ENCODE data around the gene ICAM1.
"Not testable (repeated sequence)": the region's sequence is repeated elsewhere in the genome, so short reads cannot be mapped to it uniquely, and the experiment has no call there.

Gene ICAM1

GRCh38 chr19:10282043-10282442, 11.1 kb downstream of the ICAM1 start:
- H3K79me2 ChIP-seq (ENCODE audit: control insufficient read depth, insufficient read depth, low read length, poor library complexity); H2AK5ac ChIP-seq (ENCODE audit: low read length); H3K36me3 ChIP-seq (ENCODE audit: control insufficient read depth in 1 of 2, insufficient read depth in 2 of 2, low read length in 2 of 2); H3K4me1 ChIP-seq (ENCODE audit: control insufficient read depth in 1 of 2, insufficient read depth in 2 of 2, low read length in 2 of 2); H3K9ac ChIP-seq (ENCODE audit: low read length); H3K27ac ChIP-seq (ENCODE audit: low read depth, low read length); H4K12ac ChIP-seq (ENCODE audit: low read depth, low read length); H4K8ac ChIP-seq (ENCODE audit: low read depth, low read length); H3K4me2 ChIP-seq (ENCODE audit: low read length); DNase-seq; H3K18ac ChIP-seq (ENCODE audit: low read length); H2BK120ac ChIP-seq (ENCODE audit: insufficient read depth, low read length, poor library complexity); H2AFZ ChIP-seq (ENCODE audit: insufficient read depth, low read length, poor library complexity); H3K4ac ChIP-seq (ENCODE audit: low read depth, low read length); H2BK12ac ChIP-seq (ENCODE audit: low read length); H4K91ac ChIP-seq (ENCODE audit: low read depth, low read length); H3K14ac ChIP-seq (ENCODE audit: low read length); H2BK5ac ChIP-seq (ENCODE audit: low read depth, low read length, poor library complexity); H3K4me3 ChIP-seq (ENCODE audit: low read depth, low read length); H3K27me3 ChIP-seq (ENCODE audit: insufficient read depth, low read length); H3K79me1 ChIP-seq (ENCODE audit: low read length); H3K9me3 ChIP-seq (ENCODE audit: insufficient read depth, low read depth, low read length); H3K23ac ChIP-seq (ENCODE audit: low read length): not testable (repeated sequence)
- WGBS (ENCODE audit: extremely low coverage, insufficient coverage, insufficient read length), result no CpG with 5 or more reads among the region's 5 CpGs

DNA sequence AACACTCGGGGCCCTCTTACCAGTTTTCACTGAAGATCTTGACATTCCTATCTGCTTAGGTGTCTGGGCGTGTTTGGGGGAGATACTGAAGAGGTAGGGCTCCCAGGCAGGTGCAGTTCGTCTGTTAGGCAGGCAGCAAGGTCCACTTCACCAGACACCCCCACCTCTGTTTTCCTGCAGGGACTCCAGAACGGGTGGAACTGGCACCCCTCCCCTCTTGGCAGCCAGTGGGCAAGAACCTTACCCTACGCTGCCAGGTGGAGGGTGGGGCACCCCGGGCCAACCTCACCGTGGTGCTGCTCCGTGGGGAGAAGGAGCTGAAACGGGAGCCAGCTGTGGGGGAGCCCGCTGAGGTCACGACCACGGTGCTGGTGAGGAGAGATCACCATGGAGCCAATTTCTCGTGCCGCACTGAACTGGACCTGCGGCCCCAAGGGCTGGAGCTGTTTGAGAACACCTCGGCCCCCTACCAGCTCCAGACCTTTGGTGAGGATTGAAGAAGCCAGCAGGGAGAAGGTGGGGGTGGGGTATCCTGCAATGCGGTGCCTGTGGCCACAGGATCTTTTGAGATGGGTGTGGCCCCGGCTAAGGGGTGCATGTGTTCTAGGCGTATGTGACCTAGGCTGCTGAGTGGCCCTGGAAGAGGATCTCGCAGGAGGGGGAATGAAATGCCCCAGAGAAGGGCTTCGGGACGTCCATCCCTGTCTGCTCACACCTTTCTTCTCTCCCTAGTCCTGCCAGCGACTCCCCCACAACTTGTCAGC, 12.6 kb downstream of the ICAM1 start:
- Histone ChIP-seq H2BK120ac (ENCODE audit: insufficient read depth, low read length, poor library complexity) (no peak overlapping the region), H3K36me3 (ENCODE audit: control insufficient read depth in 1 of 2, insufficient read depth in 2 of 2, low read length in 2 of 2) (peaks cover 0 to 2% of the 10 kb centered on the region in 2 experiments), H2BK12ac (ENCODE audit: low read length) (no peak overlapping the region), H3K79me2 (ENCODE audit: control insufficient read depth, insufficient read depth, low read length, poor library complexity) (no peaks in the 10 kb centered on the region), H3K4ac (ENCODE audit: low read depth, low read length) (no peak overlapping the region), H3K4me2 (ENCODE audit: low read length) (no peak overlapping the region), H3K14ac (ENCODE audit: low read length) (no peak overlapping the region), H2AK5ac (ENCODE audit: low read length) (no peak overlapping the region), H3K79me1 (ENCODE audit: low read length) (no peaks in the 10 kb centered on the region), H4K12ac (ENCODE audit: low read depth, low read length) (no peak overlapping the region), H3K27me3 (ENCODE audit: insufficient read depth, low read length) (peaks cover 17% of the 10 kb centered on the region), H3K27ac (ENCODE audit: low read depth, low read length) (no peak overlapping the region), H2AFZ (ENCODE audit: insufficient read depth, low read length, poor library complexity) (no peak overlapping the region), H3K4me3 (ENCODE audit: low read depth, low read length) (no peak overlapping the region), H3K9ac (ENCODE audit: low read length) (no peak overlapping the region), H3K9me3 (ENCODE audit: insufficient read depth, low read depth, low read length) (peaks cover 11% of the 10 kb centered on the region), H3K18ac (ENCODE audit: low read length) (no peak overlapping the region), H4K91ac (ENCODE audit: low read depth, low read length) (no peak overlapping the region), H3K4me1 (ENCODE audit: control insufficient read depth in 1 of 2, insufficient read depth in 2 of 2, low read length in 2 of 2) (peaks cover 0 to 2% of the 10 kb centered on the region in 2 experiments), H4K8ac (ENCODE audit: low read depth, low read length) (no peak overlapping the region), H2BK5ac (ENCODE audit: low read depth, low read length, poor library complexity) (no peak overlapping the region), H3K23ac (ENCODE audit: low read length) (no peak overlapping the region)
- no peak for DNase-seq
- WGBS (ENCODE audit: extremely low coverage, insufficient coverage, insufficient read length), result no CpG with 5 or more reads among the region's 23 CpGs

GRCh38 chr19:10284065-10284959, 13.4 kb downstream of the ICAM1 start:
- peaks cover 0 to 2% of the 10 kb centered on the region in 2 experiments for H3K36me3 ChIP-seq (ENCODE audit: control insufficient read depth in 1 of 2, insufficient read depth in 2 of 2, low read length in 2 of 2)
- DNase-seq, result no peak
- no peaks in the 10 kb centered on the region for H3K79me2 ChIP-seq (ENCODE audit: control insufficient read depth, insufficient read depth, low read length, poor library complexity)
- no peaks in the 10 kb centered on the region for H3K79me1 ChIP-seq (ENCODE audit: low read length)
- no peak overlapping the region for H2BK5ac ChIP-seq (ENCODE audit: low read depth, low read length, poor library complexity)
- H4K12ac ChIP-seq (ENCODE audit: low read depth, low read length), result no peak overlapping the region
- no peak overlapping the region for H2AK5ac ChIP-seq (ENCODE audit: low read length)
- no peak overlapping the region for H2BK120ac ChIP-seq (ENCODE audit: insufficient read depth, low read length, poor library complexity)
- H3K9ac ChIP-seq (ENCODE audit: low read length), result no peak overlapping the region
- no peak overlapping the region for H3K4me3 ChIP-seq (ENCODE audit: low read depth, low read length)
- no peak overlapping the region for H3K4me2 ChIP-seq (ENCODE audit: low read length)
- no CpG with 5 or more reads among the region's 34 CpGs for WGBS (ENCODE audit: extremely low coverage, insufficient coverage, insufficient read length)
- H3K23ac ChIP-seq (ENCODE audit: low read length), result no peak overlapping the region
- H2BK12ac ChIP-seq (ENCODE audit: low read length), result no peak overlapping the region
- H3K4ac ChIP-seq (ENCODE audit: low read depth, low read length), result no peak overlapping the region
- peaks cover 25% of the 10 kb centered on the region for H3K27me3 ChIP-seq (ENCODE audit: insufficient read depth, low read length)
- no peak overlapping the region for H3K27ac ChIP-seq (ENCODE audit: low read depth, low read length)
- H3K4me1 ChIP-seq (ENCODE audit: control insufficient read depth in 1 of 2, insufficient read depth in 2 of 2, low read length in 2 of 2), result peaks cover 7 to 8% of the 10 kb centered on the region in 2 experiments
- no peak overlapping the region for H4K8ac ChIP-seq (ENCODE audit: low read depth, low read length)
- no peak overlapping the region for H2AFZ ChIP-seq (ENCODE audit: insufficient read depth, low read length, poor library complexity)
- no peak overlapping the region for H3K14ac ChIP-seq (ENCODE audit: low read length)
- no peak overlapping the region for H4K91ac ChIP-seq (ENCODE audit: low read depth, low read length)
- H3K18ac ChIP-seq (ENCODE audit: low read length), result no peak overlapping the region
- peaks cover 16% of the 10 kb centered on the region for H3K9me3 ChIP-seq (ENCODE audit: insufficient read depth, low read depth, low read length)

DNA sequence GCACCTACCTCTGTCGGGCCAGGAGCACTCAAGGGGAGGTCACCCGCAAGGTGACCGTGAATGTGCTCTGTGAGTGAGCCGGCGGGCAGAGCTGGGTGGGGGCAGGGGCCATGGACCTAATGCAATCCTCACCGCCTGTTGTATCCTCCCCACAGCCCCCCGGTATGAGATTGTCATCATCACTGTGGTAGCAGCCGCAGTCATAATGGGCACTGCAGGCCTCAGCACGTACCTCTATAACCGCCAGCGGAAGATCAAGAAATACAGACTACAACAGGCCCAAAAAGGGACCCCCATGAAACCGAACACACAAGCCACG, 14.0 kb downstream of the ICAM1 start:
- Histone ChIP-seq H4K91ac (ENCODE audit: low read depth, low read length) (no peak overlapping the region), H2AK5ac (ENCODE audit: low read length) (no peak overlapping the region), H2BK12ac (ENCODE audit: low read length) (no peak overlapping the region), H3K23ac (ENCODE audit: low read length) (no peak overlapping the region), H2BK5ac (ENCODE audit: low read depth, low read length, poor library complexity) (no peak overlapping the region), H2AFZ (ENCODE audit: insufficient read depth, low read length, poor library complexity) (no peak overlapping the region), H3K14ac (ENCODE audit: low read length) (no peak overlapping the region), H4K8ac (ENCODE audit: low read depth, low read length) (no peak overlapping the region), H3K4me2 (ENCODE audit: low read length) (no peak overlapping the region), H3K36me3 (ENCODE audit: control insufficient read depth in 1 of 2, insufficient read depth in 2 of 2, low read length in 2 of 2) (peaks cover 0 to 2% of the 10 kb centered on the region in 2 experiments), H3K4me1 (ENCODE audit: control insufficient read depth in 1 of 2, insufficient read depth in 2 of 2, low read length in 2 of 2) (peaks cover 8 to 10% of the 10 kb centered on the region in 2 experiments), H3K18ac (ENCODE audit: low read length) (no peak overlapping the region), H2BK120ac (ENCODE audit: insufficient read depth, low read length, poor library complexity) (no peak overlapping the region), H3K9ac (ENCODE audit: low read length) (no peak overlapping the region), H3K9me3 (ENCODE audit: insufficient read depth, low read depth, low read length) (peaks cover 19% of the 10 kb centered on the region), H3K27ac (ENCODE audit: low read depth, low read length) (no peak overlapping the region), H3K79me1 (ENCODE audit: low read length) (no peaks in the 10 kb centered on the region), H4K12ac (ENCODE audit: low read depth, low read length) (no peak overlapping the region), H3K79me2 (ENCODE audit: control insufficient read depth, insufficient read depth, low read length, poor library complexity) (no peaks in the 10 kb centered on the region), H3K4ac (ENCODE audit: low read depth, low read length) (no peak overlapping the region), H3K27me3 (ENCODE audit: insufficient read depth, low read length) (peaks cover 31% of the 10 kb centered on the region), H3K4me3 (ENCODE audit: low read depth, low read length) (peak overlapping the region; percentile 34)
- no peak for DNase-seq
- no CpG with 5 or more reads among the region's 13 CpGs for WGBS (ENCODE audit: extremely low coverage, insufficient coverage, insufficient read length)

Measured in trophoblast cell (in vitro differentiated cells and primary cell).